Kidney (tissue), 14 donors: ENCODE measurements around the gene COX18. TPM values are rescaled to one million over a fixed set of nuclear protein-coding genes. Genes with fewer than 3 reads are reported as not detected.

Experiments used
- DNase-seq, 5 donors: peaks; one replicate each; pipeline ENCODE4 v3.0.0-alpha.2; 2013 to 2020
- FAIRE-seq: peaks from 2 replicates; lab custom pipeline; 2012; peaks lifted over from hg19 to GRCh38; lab: Jason Lieb, UNC
- H3K27ac ChIP-seq, 2 donors: one replicate each; pipeline ENCODE4 v1.7.0; 2013; ENCODE audit warnings: low read depth in 2 of 2, low read length in 2 of 2, inconsistent platforms in 1 of 2
- H3K27me3 ChIP-seq: one replicate; pipeline ENCODE4 v1.7.1; 2013; ENCODE audit warnings: low read length, inconsistent platforms; ENCODE audit not compliant: control insufficient read depth, insufficient read depth
- H3K36me3 ChIP-seq, 3 donors: one replicate each; pipeline versions ENCODE4 v1.7.0 to v1.7.1; 2013; ENCODE audit warnings: low read length in 3 of 3, control low read depth in 1 of 3, inconsistent platforms in 1 of 3; ENCODE audit not compliant: insufficient read depth in 3 of 3, control insufficient read depth in 2 of 3
- H3K4me1 ChIP-seq, 3 donors: one replicate each; pipeline versions ENCODE4 v1.7.0 to v1.7.1; 2013; ENCODE audit warnings: low read length in 3 of 3, inconsistent platforms in 1 of 3, low read depth in 1 of 3; ENCODE audit not compliant: control insufficient read depth in 2 of 3, insufficient read depth in 2 of 3
- H3K4me3 ChIP-seq, 3 donors: one replicate each; pipeline versions ENCODE4 v1.7.0 to v1.8.1; 2013; ENCODE audit warnings: low read length in 3 of 3, control low read depth in 1 of 3, inconsistent platforms in 1 of 3
- H3K9ac ChIP-seq, 3 donors: one replicate each; pipeline versions ENCODE4 v1.7.0 to v1.7.1; 2013; ENCODE audit warnings: low read length in 3 of 3, control low read depth in 1 of 3, inconsistent platforms in 1 of 3
- H3K9me3 ChIP-seq, 3 donors: one replicate each; pipeline versions ENCODE4 v1.7.0 to v1.7.1; 2013; ENCODE audit warnings: low read length in 3 of 3, control low read depth in 1 of 3, inconsistent platforms in 1 of 3; ENCODE audit not compliant: control insufficient read depth in 2 of 3, insufficient read depth in 1 of 3
- intact Hi-C: fragments of 100-400 bp; cut with DNase I; formaldehyde crosslinking; loops from one replicate; pipeline ENCODE4 v1.11.1; 2022
- polyA plus RNA-seq: library from polyadenylated mRNA; stranded (reverse); fragments of 350-450 nt; fragmentation: Illumina TruSeq; extraction: RNeasy Lipid Tissue Mini Kit (QIAGEN cat#74804); gene quantifications from one replicate; pipeline ENCODE4 v1.2.3, GENCODE V29; 2014; ENCODE audit warnings: low read depth, low replicate concordance; ENCODE audit not compliant: insufficient read depth
- total RNA-seq: library from RNA; stranded (reverse); fragmentation: NEBNext Ultra II Directional; extraction: Animal tissue kit (Norgen Biotek cat#: 25700); gene quantifications from one replicate; pipeline ENCODE4 v1.2.1, GENCODE V29; 2021
- TF ChIP-seq, protein P1 (sequence below): IDR thresholded peaks from 3 replicates; pipeline ENCODE4 v1.5.1; 2012; ENCODE audit warnings: mild to moderate bottlenecking, moderate library complexity, borderline replicate concordance; ENCODE audit not compliant: insufficient read depth; ENCODE audit errors: extremely low read depth
- donor health status: control.
- donor health status: control.
- donor health status: control.
- donor health status: control.
- donor health status: control.
- donor health status: DM: yes; HTN: yes; CAD: no.
- donor health status: Normal renal cell carcinoma (clear cell type).

The COX18 gene
- total and polyA plus RNA-seq, 2 donors from 2014 or later: 12.5 to 15.8 TPM

DNA sequence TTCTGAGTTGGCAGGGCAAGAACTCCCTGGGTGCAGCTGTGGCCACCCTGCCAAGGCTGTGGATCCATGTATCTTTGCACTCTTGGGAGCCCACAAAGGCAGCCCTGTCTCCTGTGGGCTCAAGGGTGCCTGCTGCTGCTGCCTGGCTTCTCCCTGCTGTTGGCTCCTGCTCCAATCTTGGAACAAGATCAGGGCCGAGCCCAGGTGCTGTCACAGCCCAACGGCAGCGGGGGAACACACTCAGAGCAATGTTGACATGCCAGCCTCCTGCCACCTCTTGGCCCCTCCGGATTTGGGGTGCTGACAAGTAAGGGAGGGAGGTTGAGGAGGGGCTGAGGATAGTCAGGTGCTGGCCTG is 57.9 kb downstream of the COX18 start:
- TF ChIP-seq, protein P1, sequence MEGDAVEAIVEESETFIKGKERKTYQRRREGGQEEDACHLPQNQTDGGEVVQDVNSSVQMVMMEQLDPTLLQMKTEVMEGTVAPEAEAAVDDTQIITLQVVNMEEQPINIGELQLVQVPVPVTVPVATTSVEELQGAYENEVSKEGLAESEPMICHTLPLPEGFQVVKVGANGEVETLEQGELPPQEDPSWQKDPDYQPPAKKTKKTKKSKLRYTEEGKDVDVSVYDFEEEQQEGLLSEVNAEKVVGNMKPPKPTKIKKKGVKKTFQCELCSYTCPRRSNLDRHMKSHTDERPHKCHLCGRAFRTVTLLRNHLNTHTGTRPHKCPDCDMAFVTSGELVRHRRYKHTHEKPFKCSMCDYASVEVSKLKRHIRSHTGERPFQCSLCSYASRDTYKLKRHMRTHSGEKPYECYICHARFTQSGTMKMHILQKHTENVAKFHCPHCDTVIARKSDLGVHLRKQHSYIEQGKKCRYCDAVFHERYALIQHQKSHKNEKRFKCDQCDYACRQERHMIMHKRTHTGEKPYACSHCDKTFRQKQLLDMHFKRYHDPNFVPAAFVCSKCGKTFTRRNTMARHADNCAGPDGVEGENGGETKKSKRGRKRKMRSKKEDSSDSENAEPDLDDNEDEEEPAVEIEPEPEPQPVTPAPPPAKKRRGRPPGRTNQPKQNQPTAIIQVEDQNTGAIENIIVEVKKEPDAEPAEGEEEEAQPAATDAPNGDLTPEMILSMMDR: no peak
- Histone ChIP-seq H3K27me3 (no peaks in the 10 kb centered on the region), H3K4me1 (no peaks in the 10 kb centered on the region), H3K36me3 (no peaks in the 10 kb centered on the region), H3K4me3 (no peak overlapping the region), H3K27ac (no peak overlapping the region), H3K9ac (no peak overlapping the region), H3K9me3 (no peaks in the 10 kb centered on the region)
- intact Hi-C loops: no loop called here
- FAIRE-seq (no peak), DNase-seq (peak in 1 of 5 donors; percentile 62)

DNA sequence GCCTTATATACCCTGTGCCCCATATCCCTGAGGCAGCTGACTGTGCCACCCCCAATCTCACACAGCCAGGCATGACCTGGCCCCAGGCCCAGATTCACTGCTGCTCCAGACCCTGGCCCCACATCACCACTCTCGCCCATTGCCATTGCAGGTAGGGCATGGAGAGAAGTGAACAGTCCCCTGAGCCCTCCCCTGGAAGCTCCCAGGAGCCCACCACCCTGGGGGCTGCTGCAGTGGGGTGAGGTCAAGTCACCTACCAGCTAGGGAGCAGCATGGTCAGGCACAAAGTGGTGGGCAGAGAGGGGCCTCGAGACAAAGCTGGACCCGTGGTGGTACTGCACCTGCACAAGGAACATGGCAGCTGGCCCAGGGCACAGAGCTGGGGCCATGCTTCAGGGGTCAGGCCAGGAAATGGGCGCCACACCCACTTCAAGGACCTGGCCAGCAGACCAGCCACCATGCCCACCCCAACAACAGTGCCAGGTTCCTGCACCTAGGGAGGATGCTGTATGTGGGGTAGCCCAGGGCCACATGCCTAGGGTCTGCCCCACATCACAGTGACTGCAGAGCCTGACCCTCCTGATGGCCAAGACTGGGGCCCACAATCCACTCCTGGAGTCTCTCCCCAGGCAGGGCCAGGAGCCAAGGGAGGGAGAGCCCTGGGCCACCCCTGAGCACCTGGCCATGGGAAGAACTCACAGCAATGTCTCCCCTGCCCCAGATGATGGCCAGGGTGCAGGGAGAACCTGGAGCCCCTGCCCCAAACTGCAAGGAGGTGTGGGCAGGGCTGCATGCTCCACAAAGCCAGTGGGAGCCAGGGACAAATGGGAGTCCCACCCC is 58.5 kb downstream of the COX18 start:
- DNase-seq (peak in 1 of 5 donors; percentile 32), FAIRE-seq (no peak)
- Histone ChIP-seq H3K27me3 (no peaks in the 10 kb centered on the region), H3K36me3 (no peaks in the 10 kb centered on the region), H3K27ac (no peak overlapping the region), H3K9ac (no peak overlapping the region), H3K4me3 (no peak overlapping the region), H3K4me1 (no peaks in the 10 kb centered on the region), H3K9me3 (no peaks in the 10 kb centered on the region)
- TF ChIP-seq, protein P1: no peak
- intact Hi-C loops: no loop called here

DNA sequence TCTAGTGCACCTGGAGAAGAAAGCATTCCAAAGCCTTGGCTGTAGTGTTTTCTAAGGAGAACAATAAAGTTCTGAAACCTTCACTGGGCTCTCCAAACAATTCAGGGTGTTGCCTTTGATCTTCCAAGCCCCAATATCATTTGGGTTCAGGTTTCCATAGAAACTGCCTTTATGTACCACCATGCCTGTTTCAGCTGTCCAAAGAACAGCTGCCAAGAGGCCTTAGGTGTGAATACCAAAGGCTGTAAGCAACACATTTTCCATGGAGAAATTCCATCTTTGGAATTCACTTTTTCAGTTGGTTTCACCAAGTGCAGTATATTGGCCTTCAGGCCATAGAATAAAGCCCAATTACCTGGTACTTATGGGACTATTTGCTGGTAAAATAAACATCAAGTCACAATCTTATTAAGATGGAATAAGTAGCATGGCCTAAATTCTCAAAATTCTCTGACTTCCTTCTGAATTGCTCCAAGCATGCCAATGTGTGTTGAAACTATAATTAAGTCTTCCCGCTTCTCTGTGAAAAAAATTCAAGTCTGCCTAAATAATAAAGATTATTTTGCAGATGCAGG is 61.9 kb downstream of the COX18 start:
- intact Hi-C loops: no loop called here
- Histone ChIP-seq H3K9ac (no peak overlapping the region), H3K4me1 (no peaks in the 10 kb centered on the region), H3K27ac (no peak overlapping the region), H3K9me3 (no peaks in the 10 kb centered on the region), H3K36me3 (no peaks in the 10 kb centered on the region), H3K4me3 (no peak overlapping the region), H3K27me3 (no peaks in the 10 kb centered on the region)
- no peak for DNase-seq
- FAIRE-seq: no peak
- TF ChIP-seq, protein P1: no peak
